HG03521 (cell line): ENCODE measurements around the gene PCGF5.
"Not testable (repeated sequence)": the region's sequence is repeated elsewhere in the genome, so short reads cannot be mapped to it uniquely, and the experiment has no call there.

ENCODE experiments used
- ATAC-seq: cut with Tn5 transposase; IDR thresholded peaks from one replicate; pipeline ENCODE4 v1.9.1; 2021; ENCODE audit warnings: mild to moderate bottlenecking, moderate library complexity; ENCODE audit not compliant: unreplicated experiment

The PCGF5 gene

GRCh38 chr10:91208642-91209041 is 11.8 kb upstream of the PCGF5 start:
- no peak for ATAC-seq

GRCh38 chr10:91210014-91210413 is 10.4 kb upstream of the PCGF5 start:
- no peak for ATAC-seq

- peak; percentile 84 for ATAC-seq
Measured at GRCh38 chr10:91210435-91210834, 10.0 kb upstream of the PCGF5 start.

- no peak for ATAC-seq
Measured at GRCh38 chr10:91211675-91212074, 8.8 kb upstream of the PCGF5 start.

GRCh38 chr10:91214911-91215310 is 5.6 kb upstream of the PCGF5 start:
- no peak for ATAC-seq

- ATAC-seq, result no peak
Measured at GRCh38 chr10:91215384-91215783, 5.1 kb upstream of the PCGF5 start.

GRCh38 chr10:91219371-91220193 is 881 bp upstream of the PCGF5 start:
- no peak for ATAC-seq

- peak; percentile 24 for ATAC-seq
Measured at GRCh38 chr10:91220954-91221675, 652 bp downstream of the PCGF5 start.

GRCh38 chr10:91226093-91226492 is 5.6 kb downstream of the PCGF5 start:
- ATAC-seq, result no peak

GRCh38 chr10:91227576-91227975 is 7.1 kb downstream of the PCGF5 start:
- ATAC-seq, result no peak

- no peak for ATAC-seq
Measured at GRCh38 chr10:91229683-91230082, 9.2 kb downstream of the PCGF5 start.

GRCh38 chr10:91238191-91238590 is 17.7 kb downstream of the PCGF5 start:
- no peak for ATAC-seq

GRCh38 chr10:91239789-91240188 is 19.3 kb downstream of the PCGF5 start:
- ATAC-seq, result no peak

- no peak for ATAC-seq
Measured at GRCh38 chr10:91242940-91243339, 22.5 kb downstream of the PCGF5 start.

- no peak for ATAC-seq
Measured at GRCh38 chr10:91247360-91248111, 27.1 kb downstream of the PCGF5 start.

- ATAC-seq, result no peak
Measured at GRCh38 chr10:91249700-91250099, 29.2 kb downstream of the PCGF5 start.

- ATAC-seq, result no peak
Measured at GRCh38 chr10:91250341-91250740, 29.9 kb downstream of the PCGF5 start.

GRCh38 chr10:91251430-91252056 is 31.1 kb downstream of the PCGF5 start:
- peak; percentile 71 for ATAC-seq

- ATAC-seq, result no peak
Measured at GRCh38 chr10:91253300-91253699, 32.8 kb downstream of the PCGF5 start.

- no peak for ATAC-seq
Measured at GRCh38 chr10:91257310-91257709, 36.8 kb downstream of the PCGF5 start.

GRCh38 chr10:91260417-91260816 is 40.0 kb downstream of the PCGF5 start:
- not testable (repeated sequence) for ATAC-seq
